Lower leg skin (tissue), 4 donors: ENCODE data around the gene ECE1. TPM values are rescaled to one million over a fixed set of nuclear protein-coding genes. Genes with fewer than 3 reads are reported as not detected.

Experiments
- DNase-seq, 2 donors: peaks; one replicate each; pipeline ENCODE4 v3.0.0-alpha.2; 2019; ENCODE audit warnings: low spot score in 2 of 2
- H3K4me3 ChIP-seq: fragments of 200-600 bp; sonication (generic); 2 replicates; pipeline ENCODE4 v1.5.1; 2017; ENCODE audit warnings: mild to moderate bottlenecking, low read depth; ENCODE audit not compliant: poor library complexity, severe bottlenecking
- POLR2A ChIP-seq, 2 donors: fragments of 450-650 bp; IDR thresholded peaks; one replicate each; pipeline ENCODE4 v1.6.1; 2016 to 2017; ENCODE audit warnings: antibody characterized with exemption in 2 of 2, mild to moderate bottlenecking in 1 of 2, moderate library complexity in 1 of 2
- whole genome bisulfite sequencing, 2 donors: methylation state at CpG; one replicate each; pipeline ENCODE4 v1.1.5; 2018; 5-methylcytosine and 5-hydroxymethylcytosine counted together
- intact Hi-C: fragments of 100-400 bp; cut with DNase I; formaldehyde crosslinking; loops from one replicate; pipeline ENCODE4 v1.15.0; 2023; ENCODE audit warnings: low total_unique reads
- total RNA-seq, 4 donors: library from RNA; depleted of rRNA; stranded (reverse); fragments of >200 nt; gene quantifications; one replicate each; pipeline ENCODE4 v1.1.0, GENCODE V29; 2016
- TF ChIP-seq, protein P1 (sequence below), 3 donors: fragments of 450-650 bp; IDR thresholded peaks; one replicate each; pipeline ENCODE4 v1.5.1; 2016; ENCODE audit warnings: antibody characterized with exemption in 3 of 3, mild to moderate bottlenecking in 3 of 3, moderate library complexity in 2 of 3

The ECE1 gene
- total RNA-seq, 4 donors from 2014 or later, result 37.1 to 68.9 (median 48.3) TPM

DNA sequence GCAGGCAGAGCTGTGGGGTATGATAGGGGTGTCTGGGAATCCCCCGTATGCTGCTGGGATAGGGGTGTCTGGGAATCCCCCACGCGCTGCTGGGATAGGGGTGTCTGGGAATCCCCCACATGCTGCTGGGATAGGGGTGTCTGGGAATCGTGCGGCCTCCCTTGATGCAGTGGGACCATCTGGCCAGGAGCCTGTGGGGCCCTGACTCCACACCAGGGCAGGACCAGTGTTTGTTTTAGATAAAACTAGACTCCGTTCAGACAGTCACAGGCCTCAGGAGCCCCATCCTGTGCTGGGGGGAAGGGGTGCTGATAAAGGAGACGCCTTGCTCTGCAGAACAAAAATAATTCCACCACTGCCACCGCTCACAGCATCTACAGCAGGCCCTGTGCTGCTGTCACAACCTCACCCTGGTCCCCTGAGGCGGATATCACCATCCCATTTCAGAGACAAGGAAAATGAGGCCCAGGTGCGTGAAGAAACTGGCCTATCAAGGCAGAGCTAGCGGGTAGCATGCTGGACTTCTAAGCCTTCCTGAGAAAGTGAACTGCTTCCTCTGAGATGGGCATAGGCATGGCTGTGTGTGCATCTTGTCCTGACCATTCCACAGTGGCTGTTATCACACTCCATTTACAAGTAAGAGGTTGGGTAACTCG lies 24.0 kb downstream of the ECE1 start:
- no peak overlapping the region for H3K4me3 ChIP-seq
- 86 to 87% methylated on average over 10 to 12 of the region's 12 CpGs for WGBS, 2 donors
- TF ChIP-seq POLR2A (IDR thresholded peaks at IDR 0.05), result no peak
- TF ChIP-seq, protein P1, sequence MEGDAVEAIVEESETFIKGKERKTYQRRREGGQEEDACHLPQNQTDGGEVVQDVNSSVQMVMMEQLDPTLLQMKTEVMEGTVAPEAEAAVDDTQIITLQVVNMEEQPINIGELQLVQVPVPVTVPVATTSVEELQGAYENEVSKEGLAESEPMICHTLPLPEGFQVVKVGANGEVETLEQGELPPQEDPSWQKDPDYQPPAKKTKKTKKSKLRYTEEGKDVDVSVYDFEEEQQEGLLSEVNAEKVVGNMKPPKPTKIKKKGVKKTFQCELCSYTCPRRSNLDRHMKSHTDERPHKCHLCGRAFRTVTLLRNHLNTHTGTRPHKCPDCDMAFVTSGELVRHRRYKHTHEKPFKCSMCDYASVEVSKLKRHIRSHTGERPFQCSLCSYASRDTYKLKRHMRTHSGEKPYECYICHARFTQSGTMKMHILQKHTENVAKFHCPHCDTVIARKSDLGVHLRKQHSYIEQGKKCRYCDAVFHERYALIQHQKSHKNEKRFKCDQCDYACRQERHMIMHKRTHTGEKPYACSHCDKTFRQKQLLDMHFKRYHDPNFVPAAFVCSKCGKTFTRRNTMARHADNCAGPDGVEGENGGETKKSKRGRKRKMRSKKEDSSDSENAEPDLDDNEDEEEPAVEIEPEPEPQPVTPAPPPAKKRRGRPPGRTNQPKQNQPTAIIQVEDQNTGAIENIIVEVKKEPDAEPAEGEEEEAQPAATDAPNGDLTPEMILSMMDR (IDR thresholded peaks at IDR 0.05), result no peak
- no peak for DNase-seq
- intact Hi-C loops, result no loop called here

DNA sequence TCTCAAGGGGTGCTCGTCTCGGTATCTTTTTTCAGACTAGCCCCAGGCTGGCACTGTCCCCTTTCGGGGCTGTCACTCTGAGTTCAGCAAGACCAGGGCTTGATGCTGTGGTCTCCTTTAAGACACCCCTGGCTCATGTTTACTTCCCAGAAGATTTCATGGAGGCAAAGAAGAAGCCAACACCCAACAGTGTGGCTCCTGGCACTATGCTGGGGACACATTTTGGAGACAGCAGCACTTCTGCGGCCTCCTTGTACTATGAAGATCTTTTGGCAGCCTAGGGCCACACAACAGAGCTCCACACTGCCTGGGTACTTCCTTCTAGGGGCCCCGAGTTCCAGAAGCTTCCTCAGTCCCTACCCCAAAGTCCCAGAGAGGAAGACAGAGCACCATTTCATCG lies 24.6 kb downstream of the ECE1 start:
- DNase-seq, result no peak
- intact Hi-C loops, result no loop called here
- WGBS, 2 donors, result 77 to 86% methylated on average over 6 of the region's 6 CpGs
- H3K4me3 ChIP-seq, result no peak overlapping the region
- TF ChIP-seq, protein P1 (IDR thresholded peaks at IDR 0.05), result no peak
- no peak for TF ChIP-seq POLR2A (IDR thresholded peaks at IDR 0.05)

DNA sequence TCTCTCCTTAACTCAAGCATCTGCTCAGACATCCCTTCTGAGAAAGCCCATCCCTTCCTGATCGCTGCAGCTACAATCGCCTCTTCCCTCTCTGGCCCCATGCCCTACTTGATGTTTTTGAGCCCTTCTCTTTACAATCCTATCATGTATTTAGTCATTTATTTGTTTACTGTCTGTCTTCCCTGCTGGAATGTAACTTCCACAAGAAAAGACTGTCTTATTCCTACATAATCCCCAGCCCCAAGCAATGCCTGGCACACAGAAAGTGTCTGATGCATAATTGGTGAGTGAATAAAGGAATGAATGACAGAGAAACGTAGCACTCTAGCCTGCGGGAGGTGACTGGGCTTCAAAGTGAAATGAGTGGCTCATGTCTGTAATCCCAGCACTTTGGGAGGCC lies 25.4 kb downstream of the ECE1 start:
- intact Hi-C loops, result no loop called here
- no peak for TF ChIP-seq POLR2A (IDR thresholded peaks at IDR 0.05)
- TF ChIP-seq, protein P1 (IDR thresholded peaks at IDR 0.05), result no peak
- WGBS, 2 donors, result 72 to 83% methylated on average over 4 of the region's 4 CpGs

DNA sequence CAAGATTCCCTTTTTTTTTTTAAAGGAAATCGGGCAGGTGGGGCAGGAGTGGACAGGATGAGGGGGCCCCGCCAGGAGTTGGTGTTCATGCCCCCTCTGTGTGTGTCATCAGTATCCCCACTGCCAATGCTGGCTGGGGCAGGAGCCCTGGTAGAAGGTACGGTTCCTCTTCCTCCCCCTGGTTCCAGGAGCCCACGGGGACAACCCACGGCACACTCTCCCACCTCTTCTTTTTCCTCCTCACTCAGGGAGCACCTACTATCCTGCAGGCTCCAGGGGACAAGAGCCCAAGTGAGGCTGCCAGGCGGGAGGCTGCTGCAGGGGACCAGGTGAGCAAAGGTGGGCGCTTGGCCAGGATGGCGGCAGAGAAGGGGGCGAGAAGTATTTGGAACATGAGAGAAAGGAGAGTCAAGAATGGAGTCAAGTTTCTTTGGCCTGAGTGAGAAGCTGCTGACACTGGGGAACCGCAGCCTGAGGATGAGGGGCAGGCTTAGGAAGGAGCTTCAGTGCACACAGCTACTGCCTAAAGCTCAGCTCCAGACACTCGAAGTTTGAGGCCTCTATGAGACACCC lies 26.5 kb downstream of the ECE1 start:
- no peak overlapping the region for H3K4me3 ChIP-seq
- TF ChIP-seq, protein P1 (IDR thresholded peaks at IDR 0.05), result no peak
- TF ChIP-seq POLR2A (IDR thresholded peaks at IDR 0.05), result no peak
- WGBS, 2 donors, result 81 to 85% methylated on average over 11 of the region's 11 CpGs
- intact Hi-C loops, result no loop called here
- no peak for DNase-seq

More for the DNA sequence above, 25.4 kb downstream of the ECE1 start:
- no peak for DNase-seq
- no peak overlapping the region for H3K4me3 ChIP-seq

DNA sequence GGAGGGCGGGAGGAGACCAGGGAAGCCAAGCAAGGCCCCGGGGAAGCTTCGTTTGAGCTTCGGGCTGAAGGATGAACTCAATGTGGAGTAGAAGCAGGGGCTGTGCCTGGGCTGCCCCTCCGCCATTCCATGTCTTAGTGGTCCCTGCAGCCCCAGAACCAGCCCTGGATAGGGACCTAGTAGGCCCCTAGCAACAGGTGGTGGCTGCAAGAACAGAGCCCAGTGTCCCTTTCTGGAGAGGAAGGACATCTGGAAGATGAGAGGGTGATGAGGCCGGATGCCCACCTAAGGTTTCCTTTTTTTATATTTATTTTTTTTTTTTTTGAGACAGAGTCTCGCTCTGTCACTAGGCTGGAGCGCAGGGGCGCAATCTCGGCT lies 27.2 kb downstream of the ECE1 start:
- 86 to 88% methylated on average over 10 of the region's 10 CpGs for WGBS, 2 donors
- intact Hi-C loops, result no loop called here
- no peak overlapping the region for H3K4me3 ChIP-seq
- TF ChIP-seq, protein P1 (IDR thresholded peaks at IDR 0.05), result no peak
- TF ChIP-seq POLR2A (IDR thresholded peaks at IDR 0.05), result no peak
- DNase-seq, result no peak
